GM12878 (cell line): Measurements from ENCODE around the gene CHPF2. TPM values are rescaled to one million over a fixed set of nuclear protein-coding genes. Genes with fewer than 3 reads are reported as not detected.

Experiments used
- ATAC-seq: fragments of 200-7000 bp; cut with Tn5 transposase; 3 replicates; pipeline ENCODE4 v1.9.1; 2020; ENCODE audit warnings: mild to moderate bottlenecking, moderate library complexity
- BruUV-seq: library from RNA; stranded (reverse); fragments of 400-500 nt; replicated peaks from 2 replicates; lab custom pipeline; 2021; lab: Mats Ljungman, UMichigan
- CTCF ChIA-PET: fragments of 300-600 bp; sonication (Branson Sonifier 250); formaldehyde crosslinking; extraction: SDS; loops from one replicate; lab custom pipeline; 2021; ENCODE audit warnings: inconsistent platforms; lab: Yijun Ruan, JAX
- POLR2A ChIA-PET: fragments of 350-600 bp; formaldehyde crosslinking; extraction: SDS; loops from one replicate; lab custom pipeline; 2021; ENCODE audit warnings: inconsistent platforms; lab: Charles Lee
- RAD21 ChIA-PET: fragments of 300-600 bp; sonication (Branson Sonifier 250); formaldehyde crosslinking; loops from one replicate; lab custom pipeline; 2023; ENCODE audit warnings: antibody characterized with exemption; ENCODE audit not compliant: unreplicated experiment; lab: Charles Lee
- SMC1A ChIA-PET: fragments of 300-600 bp; sonication (Branson Sonifier 250); formaldehyde crosslinking; loops from one replicate; lab custom pipeline; 2023; ENCODE audit not compliant: unreplicated experiment, uncharacterized antibody; lab: Charles Lee
- DNase-seq: peaks from one replicate; pipeline ENCODE4 v3.0.0-alpha.2; 2011; ENCODE audit warnings: low read depth, low spot score
- FAIRE-seq: peaks from 3 replicates; lab custom pipeline; 2011; peaks lifted over from hg19 to GRCh38; lab: Jason Lieb, UNC
- H2AFZ ChIP-seq: 2 replicates; pipeline ENCODE4 v1.6.0; 2011; ENCODE audit warnings: low read depth, low read length, control low read depth; ENCODE audit not compliant: control insufficient read depth
- H3K27ac ChIP-seq: 2 replicates; pipeline ENCODE4 v1.5.1; 2011; ENCODE audit warnings: control low read depth; ENCODE audit not compliant: control insufficient read depth, insufficient read depth
- H3K27me3 ChIP-seq, 2 experiments: replicated peaks in 1 of 2; 2 replicates each; pipeline versions ENCODE4 v1.6.0 to v1.6.1; 2011; ENCODE audit warnings: low read length in 1 of 2; ENCODE audit not compliant: control insufficient read depth in 2 of 2, insufficient read depth in 2 of 2
- H3K36me3 ChIP-seq, 2 experiments: 2 replicates each; pipeline ENCODE4 v1.5.1; 2011; ENCODE audit warnings: low read length in 1 of 2; ENCODE audit not compliant: control insufficient read depth in 2 of 2, insufficient read depth in 2 of 2
- H3K4me1 ChIP-seq: 2 replicates; pipeline ENCODE4 v1.6.1; 2011; ENCODE audit warnings: mild to moderate bottlenecking, low read length, moderate library complexity, mixed read lengths; ENCODE audit not compliant: control insufficient read depth, insufficient read depth
- H3K4me2 ChIP-seq: 2 replicates; pipeline ENCODE4 v1.6.0; 2011; ENCODE audit warnings: control low read depth; ENCODE audit not compliant: control insufficient read depth, insufficient read depth
- H3K4me3 ChIP-seq: fragments of 200-600 bp; sonication (generic); 2 replicates; pipeline ENCODE4 v1.5.1; 2016
- H3K79me2 ChIP-seq: 2 replicates; pipeline ENCODE4 v1.6.0; 2011; ENCODE audit warnings: low read length; ENCODE audit not compliant: control insufficient read depth, insufficient read depth
- H3K9ac ChIP-seq: 2 replicates; pipeline ENCODE4 v1.8.0; 2011; ENCODE audit warnings: low read length, control low read depth, mixed read lengths; ENCODE audit not compliant: control insufficient read depth, insufficient read depth
- H3K9me3 ChIP-seq: replicated peaks from 3 replicates; pipeline ENCODE4 v1.5.1; 2011; ENCODE audit warnings: mild to moderate bottlenecking, low read length; ENCODE audit not compliant: control insufficient read depth, insufficient read depth
- H4K20me1 ChIP-seq: 2 replicates; pipeline ENCODE4 v1.6.0; 2011; ENCODE audit not compliant: control insufficient read depth, insufficient read depth
- CREB1 ChIP-seq: IDR thresholded peaks from 2 replicates; pipeline ENCODE4 v1.6.1; 2012; ENCODE audit warnings: low read depth, mild to moderate bottlenecking, inconsistent platforms
- EGR1 ChIP-seq, 2 experiments: IDR thresholded peaks; 1 replicate in 1 of 2; 2 replicates in 1 of 2; pipeline ENCODE4 v1.6.1; 2011 to 2012; ENCODE audit warnings: low read depth in 2 of 2, low read length in 2 of 2, borderline replicate concordance in 1 of 2, mild to moderate bottlenecking in 1 of 2, moderate library complexity in 1 of 2
- KAT2A ChIP-seq: conservative IDR thresholded peaks from 2 replicates; pipeline ENCODE4 v1.6.1; 2011; ENCODE audit warnings: low read depth, low read length; ENCODE audit not compliant: control insufficient read depth
- MEF2A ChIP-seq: IDR thresholded peaks from 2 replicates; pipeline ENCODE4 v1.6.1; 2011; ENCODE audit warnings: low read depth, mild to moderate bottlenecking, low read length, moderate library complexity; ENCODE audit not compliant: insufficient read depth
- NBN ChIP-seq: fragments of 450-650 bp; IDR thresholded peaks from 2 replicates; pipeline ENCODE4 v1.6.1; 2016
- POLR2AphosphoS2 ChIP-seq: IDR thresholded peaks from 2 replicates; pipeline ENCODE4 v1.6.1; 2011; ENCODE audit warnings: low read depth, mild to moderate bottlenecking, low read length, improper control_type of control experiment, moderate library complexity
- RAD51 ChIP-seq: fragments of 450-650 bp; IDR thresholded peaks from 2 replicates; pipeline ENCODE4 v1.6.1; 2016; ENCODE audit warnings: moderate library complexity, mild to moderate bottlenecking, inconsistent platforms
- TARDBP ChIP-seq: IDR thresholded peaks from 2 replicates; pipeline ENCODE4 v1.6.1; 2016; ENCODE audit warnings: borderline replicate concordance
- ZBTB33 ChIP-seq: fragments of 450-650 bp; IDR thresholded peaks from 2 replicates; pipeline ENCODE4 v1.6.1; 2017; ENCODE audit warnings: mild to moderate bottlenecking
- WGBS: methylation state at CpG from one replicate; pipeline ENCODE4 v1.1.6; 2016; ENCODE audit warnings: low lambda C conversion rate; ENCODE audit not compliant: insufficient replicate concordance, insufficient coverage; ENCODE audit errors: missing lambda C conversion rate; 5-methylcytosine and 5-hydroxymethylcytosine counted together
- in situ Hi-C: fragments of 300-500 bp; cut with MboI; formaldehyde crosslinking; loops from 9 replicates; pipeline ENCODE4 v1.14.3; 2018; ENCODE audit warnings: mixed read lengths
- intact Hi-C: fragments of 100-400 bp; cut with micrococcal nuclease; formaldehyde crosslinking; loops from one replicate; pipeline ENCODE4 v1.14.2; 2022; ENCODE audit not compliant: unreplicated experiment
- polyA plus RNA-seq, 11 experiments: library from polyadenylated mRNA; depleted of rRNA in 4 of 11; unstranded in 6 of 11; stranded (reverse) in 5 of 11; fragments of >200 nt; fragmentation: Nextera tagmentation in 4 of 11; fragmentation: Illumina TruSeq in 1 of 11; extraction: Ambion mirVana in 4 of 11; extraction: Trizol in 1 of 11; gene quantifications; 1 replicate in 1 of 11; 2 replicates in 10 of 11; pipeline versions ENCODE4 v1.2.1 to v1.2.3, GENCODE V29; 2011 to 2016; ENCODE audit warnings: inconsistent platforms in 2 of 11, missing spikeins in 2 of 11, low read depth in 1 of 11
- total RNA-seq, 4 experiments: library from RNA; depleted of rRNA in 3 of 4; stranded (reverse); fragments of >200 nt in 3 of 4; fragmentation: Illumina TruSeq in 1 of 4; extraction: Trizol in 1 of 4; gene quantifications; 2 replicates each; pipeline versions ENCODE4 v1.2.1 to v1.2.3, GENCODE V29; 2013 to 2021
- TF ChIP-seq, protein P1 (sequence below): fragments of 450-650 bp; IDR thresholded peaks from 2 replicates; pipeline ENCODE4 v1.6.1; 2017; ENCODE audit warnings: borderline replicate concordance
- TF ChIP-seq, protein P2 (sequence below): fragments of 450-650 bp; formaldehyde crosslinking; IDR thresholded peaks from 2 replicates; pipeline ENCODE4 v1.4.0; 2020; ENCODE audit warnings: mild to moderate bottlenecking, moderate library complexity

Gene CHPF2
- total and polyA plus RNA-seq, 10 of the 15 experiments (the other 5 are each of a cell fraction or from before 2014, with no cell fraction given) = 0.23 to 33.1 (median 11.5) TPM

DNA sequence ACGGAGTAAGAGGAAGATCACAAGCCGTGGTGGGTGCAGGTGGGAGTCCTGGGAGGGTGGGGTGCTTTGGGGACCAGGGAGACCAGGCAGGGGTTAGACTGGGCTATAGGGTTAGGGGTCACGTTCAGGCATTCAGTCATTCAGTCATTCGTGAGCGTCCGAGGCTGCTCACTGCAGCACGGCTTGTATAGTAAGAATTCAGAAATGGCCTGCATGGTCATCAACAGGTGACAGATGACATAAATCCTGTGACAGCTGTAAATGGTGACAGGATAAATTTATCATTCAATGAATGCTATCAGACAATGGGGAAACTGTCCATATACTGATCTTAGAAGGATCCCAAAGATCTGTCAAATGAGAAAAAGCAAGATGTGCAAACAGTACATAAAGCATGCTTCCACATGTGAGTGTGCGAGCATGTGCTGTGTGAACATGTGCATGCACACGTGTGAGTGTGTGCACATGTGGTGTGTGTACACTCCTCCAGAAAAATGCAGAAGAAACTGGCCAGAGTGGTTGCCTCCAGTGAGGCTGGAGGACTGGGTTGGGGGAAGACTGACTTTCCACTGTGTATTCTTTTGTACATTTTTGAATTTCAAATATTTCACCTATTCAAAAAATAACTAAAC lies 48.2 kb downstream of the CHPF2 start (continued):
- no peak for TF ChIP-seq EGR1 (IDR thresholded peaks at IDR 0.05; ENCODE audit: borderline replicate concordance in 1 of 2, low read depth in 2 of 2, low read length in 2 of 2)
- TF ChIP-seq, all 136 proteins: peak for 0

- Histone ChIP-seq H3K79me2 (no peaks in the 10 kb centered on the region), H3K36me3 (no peaks in the 10 kb centered on the region), H3K27me3 (peaks cover 3 to 4% of the 10 kb centered on the region in 2 experiments; a peak in 3 of 4 replicates), H4K20me1 (no peaks in the 10 kb centered on the region), H3K4me3 (no peak overlapping the region), H3K4me2 (no peak overlapping the region), H3K27ac (no peak overlapping the region), H2AFZ (no peak overlapping the region), H3K9me3 (no peaks in the 10 kb centered on the region), H3K9ac (no peak overlapping the region), H3K4me1 (no peaks in the 10 kb centered on the region)
- ChIA-PET SMC1A (no interaction called here), CTCF (interaction anchor here (1.3 to 1.9 kb wide), 2 partner anchors 70 to 477 kb away, joined by 4 read pairs; no protein-coding TSS in a partner anchor), POLR2A (no interaction called here), RAD21 (no interaction called here)
- in situ Hi-C loops (no loop called here), intact Hi-C loops (no loop called here)
- no peak for FAIRE-seq
- no TSS peak for BruUV-seq
- ATAC-seq = no peak
- DNase-seq = no peak
- WGBS = 61% methylated on average over 6 of the region's 6 CpGs
- no peak for TF ChIP-seq NBN
- TF ChIP-seq TARDBP = no peak
- no peak for TF ChIP-seq RAD51
- no peak for TF ChIP-seq CREB1
- no peak for TF ChIP-seq MEF2A
- TF ChIP-seq KAT2A = no peak
- TF ChIP-seq, protein P1, sequence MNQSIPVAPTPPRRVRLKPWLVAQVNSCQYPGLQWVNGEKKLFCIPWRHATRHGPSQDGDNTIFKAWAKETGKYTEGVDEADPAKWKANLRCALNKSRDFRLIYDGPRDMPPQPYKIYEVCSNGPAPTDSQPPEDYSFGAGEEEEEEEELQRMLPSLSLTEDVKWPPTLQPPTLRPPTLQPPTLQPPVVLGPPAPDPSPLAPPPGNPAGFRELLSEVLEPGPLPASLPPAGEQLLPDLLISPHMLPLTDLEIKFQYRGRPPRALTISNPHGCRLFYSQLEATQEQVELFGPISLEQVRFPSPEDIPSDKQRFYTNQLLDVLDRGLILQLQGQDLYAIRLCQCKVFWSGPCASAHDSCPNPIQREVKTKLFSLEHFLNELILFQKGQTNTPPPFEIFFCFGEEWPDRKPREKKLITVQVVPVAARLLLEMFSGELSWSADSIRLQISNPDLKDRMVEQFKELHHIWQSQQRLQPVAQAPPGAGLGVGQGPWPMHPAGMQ = no peak
- TF ChIP-seq ZBTB33 = no peak
- TF ChIP-seq POLR2AphosphoS2 = no peak
- TF ChIP-seq, protein P2, sequence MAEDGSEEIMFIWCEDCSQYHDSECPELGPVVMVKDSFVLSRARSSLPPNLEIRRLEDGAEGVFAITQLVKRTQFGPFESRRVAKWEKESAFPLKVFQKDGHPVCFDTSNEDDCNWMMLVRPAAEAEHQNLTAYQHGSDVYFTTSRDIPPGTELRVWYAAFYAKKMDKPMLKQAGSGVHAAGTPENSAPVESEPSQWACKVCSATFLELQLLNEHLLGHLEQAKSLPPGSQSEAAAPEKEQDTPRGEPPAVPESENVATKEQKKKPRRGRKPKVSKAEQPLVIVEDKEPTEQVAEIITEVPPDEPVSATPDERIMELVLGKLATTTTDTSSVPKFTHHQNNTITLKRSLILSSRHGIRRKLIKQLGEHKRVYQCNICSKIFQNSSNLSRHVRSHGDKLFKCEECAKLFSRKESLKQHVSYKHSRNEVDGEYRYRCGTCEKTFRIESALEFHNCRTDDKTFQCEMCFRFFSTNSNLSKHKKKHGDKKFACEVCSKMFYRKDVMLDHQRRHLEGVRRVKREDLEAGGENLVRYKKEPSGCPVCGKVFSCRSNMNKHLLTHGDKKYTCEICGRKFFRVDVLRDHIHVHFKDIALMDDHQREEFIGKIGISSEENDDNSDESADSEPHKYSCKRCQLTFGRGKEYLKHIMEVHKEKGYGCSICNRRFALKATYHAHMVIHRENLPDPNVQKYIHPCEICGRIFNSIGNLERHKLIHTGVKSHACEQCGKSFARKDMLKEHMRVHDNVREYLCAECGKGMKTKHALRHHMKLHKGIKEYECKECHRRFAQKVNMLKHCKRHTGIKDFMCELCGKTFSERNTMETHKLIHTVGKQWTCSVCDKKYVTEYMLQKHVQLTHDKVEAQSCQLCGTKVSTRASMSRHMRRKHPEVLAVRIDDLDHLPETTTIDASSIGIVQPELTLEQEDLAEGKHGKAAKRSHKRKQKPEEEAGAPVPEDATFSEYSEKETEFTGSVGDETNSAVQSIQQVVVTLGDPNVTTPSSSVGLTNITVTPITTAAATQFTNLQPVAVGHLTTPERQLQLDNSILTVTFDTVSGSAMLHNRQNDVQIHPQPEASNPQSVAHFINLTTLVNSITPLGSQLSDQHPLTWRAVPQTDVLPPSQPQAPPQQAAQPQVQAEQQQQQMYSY = no peak
Measured at GRCh38 chr7:151281686-151282085, 49.4 kb downstream of the CHPF2 start.
